Activated naive CD8-positive, alpha-beta T cell treated with anti-CD3 and anti-CD28 coated beads, Interleukin-2, amount 50 U/mL, for 24 hours (primary cell): ENCODE data around the gene GRIN3B.

Experiments used
- ATAC-seq: fragments of 150-1000 bp; cut with Tn5 transposase; one replicate; pipeline ENCODE4 v1.10.0; 2021
- DNase-seq: peaks from one replicate; pipeline ENCODE4 v3.0.0; 2021
- H3K27ac Mint-ChIP-seq: one replicate; pipeline ENCODE4 v1.8.0; 2021; ENCODE audit warnings: mild to moderate bottlenecking, mixed read lengths
- H3K27me3 Mint-ChIP-seq: one replicate; pipeline ENCODE4 v1.8.0; 2021; ENCODE audit warnings: mixed read lengths
- H3K36me3 Mint-ChIP-seq: one replicate; pipeline ENCODE4 v1.8.0; 2021; ENCODE audit warnings: low read depth, mixed read lengths
- H3K4me1 Mint-ChIP-seq: one replicate; pipeline ENCODE4 v1.8.0; 2021; ENCODE audit warnings: mixed read lengths
- H3K4me3 Mint-ChIP-seq: one replicate; pipeline ENCODE4 v1.8.0; 2021; ENCODE audit warnings: mild to moderate bottlenecking, moderate library complexity, mixed read lengths
- H3K9me3 Mint-ChIP-seq: one replicate; pipeline ENCODE4 v1.8.0; 2021; ENCODE audit warnings: mixed read lengths

GRIN3B gene

GRCh38 chr19:1004803-1005664 is 4.8 kb downstream of the GRIN3B start:
- Mint-ChIP-seq H3K36me3 (no peaks in the 10 kb centered on the region), H3K4me3 (no peak overlapping the region), H3K27me3 (peaks cover 8% of the 10 kb centered on the region), H3K4me1 (no peaks in the 10 kb centered on the region), H3K27ac (no peak overlapping the region), H3K9me3 (no peaks in the 10 kb centered on the region)
- DNase-seq (no peak), ATAC-seq (no peak)

GRCh38 chr19:1006711-1007398 is 6.6 kb downstream of the GRIN3B start:
- ATAC-seq (no peak), DNase-seq (no peak)
- Mint-ChIP-seq H3K27me3 (peaks cover 3% of the 10 kb centered on the region), H3K9me3 (no peaks in the 10 kb centered on the region), H3K4me1 (no peaks in the 10 kb centered on the region), H3K27ac (no peak overlapping the region), H3K36me3 (no peaks in the 10 kb centered on the region), H3K4me3 (no peak overlapping the region)

- H3K27ac Mint-ChIP-seq = no peak overlapping the region
- peaks cover 1% of the 10 kb centered on the region for H3K27me3 Mint-ChIP-seq
- DNase-seq (no peak), ATAC-seq (no peak)
- H3K4me1 Mint-ChIP-seq = no peaks in the 10 kb centered on the region
- H3K36me3 Mint-ChIP-seq = no peaks in the 10 kb centered on the region
- no peak overlapping the region for H3K4me3 Mint-ChIP-seq
- no peaks in the 10 kb centered on the region for H3K9me3 Mint-ChIP-seq
Measured at GRCh38 chr19:1007399-1008251, 7.4 kb downstream of the GRIN3B start.

- no peak for DNase-seq
- ATAC-seq = no peak
- Mint-ChIP-seq H3K4me3 (no peak overlapping the region), H3K9me3 (no peaks in the 10 kb centered on the region), H3K27me3 (no peaks in the 10 kb centered on the region), H3K4me1 (no peaks in the 10 kb centered on the region), H3K27ac (no peak overlapping the region), H3K36me3 (no peaks in the 10 kb centered on the region)
Measured at GRCh38 chr19:1008268-1009040, 8.2 kb downstream of the GRIN3B start.

- H3K27me3 Mint-ChIP-seq = no peaks in the 10 kb centered on the region
- H3K4me1 Mint-ChIP-seq = no peaks in the 10 kb centered on the region
- no peak for ATAC-seq
- H3K9me3 Mint-ChIP-seq = no peaks in the 10 kb centered on the region
- no peaks in the 10 kb centered on the region for H3K36me3 Mint-ChIP-seq
- DNase-seq = no peak
- no peak overlapping the region for H3K27ac Mint-ChIP-seq
- no peak overlapping the region for H3K4me3 Mint-ChIP-seq
Measured at GRCh38 chr19:1009041-1009980, 9.1 kb downstream of the GRIN3B start.

GRCh38 chr19:1009981-1010538 is 9.8 kb downstream of the GRIN3B start:
- ATAC-seq = no peak
- no peak overlapping the region for H3K27ac Mint-ChIP-seq
- H3K9me3 Mint-ChIP-seq = no peaks in the 10 kb centered on the region
- no peaks in the 10 kb centered on the region for H3K4me1 Mint-ChIP-seq
- H3K27me3 Mint-ChIP-seq = no peaks in the 10 kb centered on the region
- no peak for DNase-seq
- H3K4me3 Mint-ChIP-seq = no peak overlapping the region
- H3K36me3 Mint-ChIP-seq = no peaks in the 10 kb centered on the region

- H3K27me3 Mint-ChIP-seq = no peaks in the 10 kb centered on the region
- no peak for DNase-seq
- H3K36me3 Mint-ChIP-seq = no peaks in the 10 kb centered on the region
- H3K4me1 Mint-ChIP-seq = no peaks in the 10 kb centered on the region
- no peak for ATAC-seq
- H3K27ac Mint-ChIP-seq = no peak overlapping the region
- H3K9me3 Mint-ChIP-seq = no peaks in the 10 kb centered on the region
- H3K4me3 Mint-ChIP-seq = no peak overlapping the region
Measured at GRCh38 chr19:1010586-1011510, 10.6 kb downstream of the GRIN3B start.

GRCh38 chr19:1011831-1012333 is 11.7 kb downstream of the GRIN3B start:
- no peaks in the 10 kb centered on the region for H3K36me3 Mint-ChIP-seq
- H3K4me3 Mint-ChIP-seq = no peak overlapping the region
- ATAC-seq = no peak
- H3K27ac Mint-ChIP-seq = no peak overlapping the region
- no peak for DNase-seq
- H3K9me3 Mint-ChIP-seq = no peaks in the 10 kb centered on the region
- no peaks in the 10 kb centered on the region for H3K27me3 Mint-ChIP-seq
- peaks cover 4% of the 10 kb centered on the region for H3K4me1 Mint-ChIP-seq

- H3K27ac Mint-ChIP-seq = no peak overlapping the region
- ATAC-seq = no peak
- peaks cover 8% of the 10 kb centered on the region for H3K4me1 Mint-ChIP-seq
- H3K27me3 Mint-ChIP-seq = no peaks in the 10 kb centered on the region
- no peaks in the 10 kb centered on the region for H3K36me3 Mint-ChIP-seq
- H3K4me3 Mint-ChIP-seq = no peak overlapping the region
- DNase-seq = no peak
- H3K9me3 Mint-ChIP-seq = no peaks in the 10 kb centered on the region
Measured at GRCh38 chr19:1012334-1012733, 12.1 kb downstream of the GRIN3B start.

GRCh38 chr19:1013218-1013617 is 13.0 kb downstream of the GRIN3B start:
- DNase-seq = no peak
- Mint-ChIP-seq H3K9me3 (no peaks in the 10 kb centered on the region), H3K4me1 (peaks cover 17% of the 10 kb centered on the region), H3K36me3 (no peaks in the 10 kb centered on the region), H3K27me3 (no peaks in the 10 kb centered on the region), H3K27ac (no peak overlapping the region), H3K4me3 (no peak overlapping the region)
- no peak for ATAC-seq

GRCh38 chr19:1014161-1015060 is 14.2 kb downstream of the GRIN3B start:
- no peak overlapping the region for H3K27ac Mint-ChIP-seq
- no peaks in the 10 kb centered on the region for H3K9me3 Mint-ChIP-seq
- ATAC-seq (no peak), DNase-seq (no peak)
- no peak overlapping the region for H3K4me3 Mint-ChIP-seq
- peaks cover 28% of the 10 kb centered on the region for H3K4me1 Mint-ChIP-seq
- H3K36me3 Mint-ChIP-seq = no peaks in the 10 kb centered on the region
- H3K27me3 Mint-ChIP-seq = no peaks in the 10 kb centered on the region
